ENCODE results near the gene KIFC1. TPM values are rescaled to one million over a fixed set of nuclear protein-coding genes. Genes with fewer than 3 reads are reported as not detected.

The KIFC1 gene
- total and polyA plus RNA-seq, 9 of the 15 experiments (the other 6 are each of a cell fraction or from before 2014, with no cell fraction given): 1.3 to 95.2 (median 76.9) TPM

- no peak for TF ChIP-seq RBM25 (IDR thresholded peaks at IDR 0.05; ENCODE audit: low read depth, low read length, severe bottlenecking)
- TF ChIP-seq NFATC3 (IDR thresholded peaks at IDR 0.05): 0 out of 2 replicates have a peak, but pooled peaks have one; percentile 27
- no peak for TF ChIP-seq ATF1 (CRISPR knock-in tag; IDR thresholded peaks at IDR 0.05)
- TF ChIP-seq ATF1 (tag; IDR thresholded peaks at IDR 0.05): no peak
- TF ChIP-seq KDM5B (IDR thresholded peaks at IDR 0.05; ENCODE audit: insufficient replicate concordance, low read depth, low read length): peak; percentile 43
- no peak for TF ChIP-seq TAF7 (tag; IDR thresholded peaks at IDR 0.05)
- TF ChIP-seq ETV1 (tag; conservative IDR thresholded peaks at IDR 0.05; ENCODE audit: low read depth): peak; percentile 61
- peak; percentile 53; the same call in 1 of the 2 replicates for TF ChIP-seq PHF8 (IDR thresholded peaks at IDR 0.05; ENCODE audit: borderline replicate concordance, low read length)
- TF ChIP-seq ESRRA (IDR thresholded peaks at IDR 0.05; ENCODE audit: borderline replicate concordance, low read depth): no peak; the same call in 1 of the 2 replicates
- TF ChIP-seq CHD7 (IDR thresholded peaks at IDR 0.05; ENCODE audit: low read depth, low read length): no peak
- TF ChIP-seq ZNF696 (CRISPR knock-in tag; conservative IDR thresholded peaks at IDR 0.05): no peak
- TF ChIP-seq RBM22 (IDR thresholded peaks at IDR 0.05; ENCODE audit: low read depth, low read length, poor library complexity, severe bottlenecking): no peak
- TF ChIP-seq UBTF (IDR thresholded peaks at IDR 0.05; ENCODE audit: borderline replicate concordance in 1 of 2, low read depth in 2 of 2, low read length in 2 of 2): no peak
- no peak for TF ChIP-seq MCM7 (IDR thresholded peaks at IDR 0.05)
These were observed 34.3 kb downstream of the KIFC1 start (continued) for GRCh38 chr6:33425668-33426577.
